SU-DHL-6 (cell line): ENCODE results near the gene CDHR2.

Experiments
- EZH2phosphoT487 ChIP-seq: fragments of 200-600 bp; sonication (generic), shearing (Covaris generic); conservative IDR thresholded peaks from 2 replicates; pipeline ENCODE4 v1.6.1; 2018; ENCODE audit warnings: mild to moderate bottlenecking, antibody characterized with exemption, low read length, moderate library complexity, mixed read lengths
- TF ChIP-seq, protein P1 (sequence below): fragments of 200-600 bp; sonication (generic); IDR thresholded peaks from one replicate; pipeline ENCODE4 v1.5.1; 2017; ENCODE audit warnings: antibody characterized with exemption, mild to moderate bottlenecking, low read length, moderate library complexity; ENCODE audit not compliant: insufficient read depth, poor library complexity, severe bottlenecking

DNA sequence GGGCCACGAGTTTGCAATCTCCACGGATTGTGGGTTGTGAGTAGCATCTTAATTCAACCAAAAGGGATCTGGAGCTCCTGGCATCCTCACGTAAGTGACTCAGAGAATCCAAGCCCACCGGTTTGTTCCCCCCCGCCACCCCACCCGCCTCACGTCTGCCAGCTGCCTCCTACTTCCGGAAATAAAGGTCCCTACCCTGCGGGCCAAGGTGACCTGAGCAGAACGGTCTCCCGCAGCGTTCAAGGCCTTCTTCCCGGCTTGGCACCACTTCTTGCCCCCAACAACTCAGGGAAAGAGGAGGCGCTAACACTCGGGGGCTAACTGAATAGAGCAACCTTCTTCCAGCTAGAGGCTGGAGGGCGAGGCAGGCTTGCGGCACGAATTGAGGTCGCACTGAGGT, 69.6 kb downstream of the CDHR2 start:
- TF ChIP-seq, protein P1, sequence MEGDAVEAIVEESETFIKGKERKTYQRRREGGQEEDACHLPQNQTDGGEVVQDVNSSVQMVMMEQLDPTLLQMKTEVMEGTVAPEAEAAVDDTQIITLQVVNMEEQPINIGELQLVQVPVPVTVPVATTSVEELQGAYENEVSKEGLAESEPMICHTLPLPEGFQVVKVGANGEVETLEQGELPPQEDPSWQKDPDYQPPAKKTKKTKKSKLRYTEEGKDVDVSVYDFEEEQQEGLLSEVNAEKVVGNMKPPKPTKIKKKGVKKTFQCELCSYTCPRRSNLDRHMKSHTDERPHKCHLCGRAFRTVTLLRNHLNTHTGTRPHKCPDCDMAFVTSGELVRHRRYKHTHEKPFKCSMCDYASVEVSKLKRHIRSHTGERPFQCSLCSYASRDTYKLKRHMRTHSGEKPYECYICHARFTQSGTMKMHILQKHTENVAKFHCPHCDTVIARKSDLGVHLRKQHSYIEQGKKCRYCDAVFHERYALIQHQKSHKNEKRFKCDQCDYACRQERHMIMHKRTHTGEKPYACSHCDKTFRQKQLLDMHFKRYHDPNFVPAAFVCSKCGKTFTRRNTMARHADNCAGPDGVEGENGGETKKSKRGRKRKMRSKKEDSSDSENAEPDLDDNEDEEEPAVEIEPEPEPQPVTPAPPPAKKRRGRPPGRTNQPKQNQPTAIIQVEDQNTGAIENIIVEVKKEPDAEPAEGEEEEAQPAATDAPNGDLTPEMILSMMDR: no peak
- no peak for TF ChIP-seq EZH2phosphoT487
